ENCODE data around the gene PCGF1.
"Not testable (repeated sequence)": the region's sequence is repeated elsewhere in the genome, so short reads cannot be mapped to it uniquely, and the experiment has no call there.

PCGF1 gene

DNA sequence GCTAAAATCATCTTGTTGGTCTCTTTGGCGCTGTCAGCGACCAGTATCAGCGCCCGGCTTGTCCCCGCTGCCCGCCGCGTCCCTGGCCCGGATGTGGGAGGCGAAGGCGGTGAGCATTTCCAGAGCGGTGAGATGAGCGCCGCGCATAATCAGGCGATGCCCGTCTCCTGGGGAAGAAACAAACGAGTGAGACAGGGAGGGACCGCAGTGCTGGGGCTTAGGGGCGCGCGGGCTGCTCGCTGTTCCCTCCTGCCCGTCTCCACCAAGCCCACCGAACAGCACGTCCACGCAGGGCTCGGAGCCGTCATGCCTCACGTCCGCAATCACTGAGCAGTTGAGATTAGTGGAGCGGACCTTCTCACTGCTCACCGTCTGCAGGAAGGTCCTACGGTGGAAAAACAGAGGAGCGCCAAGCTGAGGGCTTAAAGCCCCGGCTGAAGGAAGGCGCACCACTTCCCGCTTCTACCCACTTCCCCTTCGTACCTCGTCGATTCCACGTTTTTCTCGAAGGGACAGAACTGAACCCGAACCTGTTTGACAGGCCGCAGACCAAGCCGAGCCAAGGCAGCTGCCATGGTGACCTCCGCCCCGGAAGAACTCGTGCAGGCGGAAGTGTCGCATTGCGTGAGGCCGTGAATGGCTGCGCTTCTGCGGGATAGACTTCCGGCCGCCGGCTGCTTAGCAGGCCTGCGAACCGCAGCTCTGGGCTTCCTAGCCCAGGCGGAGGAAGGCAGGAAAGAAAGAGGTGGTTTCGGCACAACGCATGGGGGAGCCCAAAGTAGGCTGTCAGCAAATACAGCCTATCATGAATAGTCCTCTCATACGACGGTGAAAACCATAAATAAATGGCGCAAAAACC, 35.2 kb downstream of the PCGF1 start, which contains the start of gene MRPL53:
TSS of gene MRPL53 (minus strand) at position 595 of the 859 bp plus-strand sequence. CDS start at position 575, 20 bp downstream.
- DNase-seq (ENCODE audit: low read depth), result peak; percentile 92

GRCh38 chr2:74471332-74472065, 36.0 kb downstream of the PCGF1 start:
- DNase-seq (ENCODE audit: low read depth), result no peak

- not testable (repeated sequence) for DNase-seq (ENCODE audit: low read depth)
These were observed 36.8 kb downstream of the PCGF1 start for GRCh38 chr2:74470742-74471141.

- DNase-seq (ENCODE audit: low read depth), result no peak
These were observed 43.1 kb downstream of the PCGF1 start for GRCh38 chr2:74464406-74464805.

DNA sequence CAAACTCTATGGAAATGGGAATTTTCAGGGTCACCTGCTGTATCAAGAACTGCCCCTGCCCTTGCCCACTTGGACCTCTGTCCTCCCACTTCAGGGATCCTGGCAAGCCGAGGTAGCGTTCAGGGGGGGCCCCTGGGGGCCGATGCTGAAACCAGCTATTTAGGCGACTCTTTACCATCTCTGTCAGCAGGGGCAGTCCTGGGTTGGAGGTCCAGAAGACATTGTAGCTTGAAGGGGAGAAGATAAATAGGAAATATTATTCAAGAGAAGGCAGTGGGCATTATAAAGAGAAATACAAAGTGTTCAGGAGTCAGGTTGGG, 44.7 kb downstream of the PCGF1 start:
- no peak for DNase-seq (ENCODE audit: low read depth)

- DNase-seq (ENCODE audit: low read depth), result no peak
These were observed 45.3 kb downstream of the PCGF1 start for GRCh38 chr2:74462054-74462785.

DNA sequence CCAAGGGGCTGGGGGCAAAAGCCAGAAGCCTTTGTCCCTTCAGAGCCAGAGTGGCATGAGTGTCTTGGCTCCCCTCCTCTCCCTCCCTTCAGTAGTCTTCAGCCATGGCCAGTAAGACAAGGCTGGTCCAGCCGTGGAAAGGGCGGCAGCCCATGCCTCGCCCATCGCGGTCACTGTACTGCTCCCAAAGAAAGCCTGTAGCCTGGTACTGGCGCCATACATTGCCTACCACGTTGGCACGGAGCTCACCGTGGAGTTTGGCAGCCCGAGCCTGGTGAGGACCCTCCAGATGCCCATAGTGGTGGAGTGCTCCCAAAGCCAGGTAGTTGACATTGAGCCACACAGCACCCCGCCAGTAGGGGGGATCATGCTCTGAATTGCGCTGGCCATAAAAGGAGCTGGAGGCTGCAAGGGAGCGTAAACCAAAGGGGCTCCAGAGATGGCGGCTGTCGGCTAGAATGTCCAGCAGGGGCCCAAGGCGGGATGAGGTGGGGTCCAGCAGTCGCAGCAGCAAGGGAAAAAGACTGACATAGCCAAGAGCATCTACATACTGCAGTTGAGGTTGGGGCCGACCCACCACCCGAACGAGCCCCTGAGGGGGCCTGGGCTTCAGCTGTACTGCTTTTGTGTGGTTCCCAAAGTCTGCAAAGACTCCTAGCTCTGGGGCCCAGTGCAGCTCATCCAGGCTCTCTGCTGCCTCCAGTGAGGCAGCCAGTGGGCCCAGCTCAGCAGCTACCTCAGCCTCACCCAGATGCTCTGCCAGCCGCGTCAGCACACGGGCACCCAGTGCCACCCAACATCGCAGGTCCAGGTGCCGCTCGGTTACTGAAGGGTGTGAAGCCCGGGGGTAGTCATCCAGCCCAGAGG, 46.1 kb downstream of the PCGF1 start:
- no peak for DNase-seq (ENCODE audit: low read depth)

DNA sequence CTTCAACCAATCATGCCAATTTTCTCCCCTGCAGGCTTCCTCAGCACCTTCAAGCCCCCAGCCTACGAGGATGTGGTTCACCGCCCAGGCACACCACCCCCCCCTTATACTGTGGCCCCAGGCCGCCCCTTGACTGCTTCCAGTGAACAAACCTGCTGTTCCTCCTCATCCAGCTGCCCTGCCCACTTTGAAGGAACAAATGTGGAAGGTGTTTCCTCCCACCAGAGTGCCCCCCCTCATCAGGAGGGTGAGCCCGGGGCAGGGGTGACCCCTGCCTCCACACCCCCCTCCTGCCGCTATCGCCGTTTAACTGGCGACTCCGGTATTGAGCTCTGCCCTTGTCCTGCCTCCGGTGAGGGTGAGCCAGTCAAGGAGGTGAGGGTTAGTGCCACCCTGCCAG, 47.3 kb downstream of the PCGF1 start:
- not testable (repeated sequence) for DNase-seq (ENCODE audit: low read depth)

DNA sequence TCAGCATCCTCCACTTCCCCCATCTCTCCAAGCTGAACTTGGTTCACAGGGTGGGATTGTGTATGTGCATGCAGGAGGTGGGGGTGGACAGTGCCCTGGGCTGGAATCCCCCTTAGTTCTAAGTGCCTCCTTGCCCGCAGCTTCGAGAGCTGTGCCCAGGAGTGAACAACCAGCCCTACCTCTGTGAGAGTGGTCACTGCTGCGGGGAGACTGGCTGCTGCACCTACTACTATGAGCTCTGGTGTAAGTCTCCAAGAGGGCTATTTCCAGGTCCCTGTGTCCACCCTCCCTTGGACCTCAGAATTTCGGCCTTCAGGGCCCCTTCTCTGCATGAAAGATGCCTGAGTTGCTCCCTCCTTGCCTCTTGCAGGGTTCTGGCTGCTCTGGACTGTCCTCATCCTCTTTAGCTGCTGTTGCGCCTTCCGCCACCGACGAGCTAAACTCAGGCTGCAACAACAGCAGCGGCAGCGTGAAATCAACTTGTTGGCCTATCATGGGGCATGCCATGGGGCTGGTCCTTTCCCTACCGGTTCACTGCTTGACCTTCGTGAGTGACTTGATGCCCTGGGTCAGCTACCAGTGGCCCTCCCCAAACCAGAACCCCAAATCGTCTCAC, 47.9 kb downstream of the PCGF1 start:
- DNase-seq (ENCODE audit: low read depth), result not testable (repeated sequence)

DNA sequence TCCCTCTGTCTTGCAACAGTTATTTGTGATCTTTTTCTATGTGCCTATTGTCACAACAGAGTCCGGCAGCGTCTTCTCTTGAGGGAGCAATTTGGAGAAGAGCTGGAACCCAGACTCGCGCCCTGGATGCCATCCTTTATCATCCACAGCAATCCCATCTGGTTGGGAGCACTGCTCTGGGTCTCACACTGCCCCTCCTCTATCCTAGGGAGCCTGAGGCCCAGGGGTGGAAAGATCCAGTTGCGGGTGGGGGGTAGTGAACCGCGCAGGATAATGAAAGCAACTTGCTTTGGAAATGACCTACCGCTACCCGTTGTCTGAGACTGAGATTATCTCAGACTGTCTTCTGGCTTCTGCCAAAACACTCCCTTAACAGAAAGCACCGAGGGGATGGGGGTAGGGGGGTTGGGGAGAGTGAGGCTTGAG, 48.5 kb downstream of the PCGF1 start:
- no peak for DNase-seq (ENCODE audit: low read depth)

GRCh38 chr2:74458132-74458937, 49.2 kb downstream of the PCGF1 start, which contains the start of gene WBP1:
Gene WBP1 (plus strand): TSS chr2:74458438. CDS start chr2:74458603, 165 bp downstream.
- peak; percentile 97 for DNase-seq (ENCODE audit: low read depth)

DNA sequence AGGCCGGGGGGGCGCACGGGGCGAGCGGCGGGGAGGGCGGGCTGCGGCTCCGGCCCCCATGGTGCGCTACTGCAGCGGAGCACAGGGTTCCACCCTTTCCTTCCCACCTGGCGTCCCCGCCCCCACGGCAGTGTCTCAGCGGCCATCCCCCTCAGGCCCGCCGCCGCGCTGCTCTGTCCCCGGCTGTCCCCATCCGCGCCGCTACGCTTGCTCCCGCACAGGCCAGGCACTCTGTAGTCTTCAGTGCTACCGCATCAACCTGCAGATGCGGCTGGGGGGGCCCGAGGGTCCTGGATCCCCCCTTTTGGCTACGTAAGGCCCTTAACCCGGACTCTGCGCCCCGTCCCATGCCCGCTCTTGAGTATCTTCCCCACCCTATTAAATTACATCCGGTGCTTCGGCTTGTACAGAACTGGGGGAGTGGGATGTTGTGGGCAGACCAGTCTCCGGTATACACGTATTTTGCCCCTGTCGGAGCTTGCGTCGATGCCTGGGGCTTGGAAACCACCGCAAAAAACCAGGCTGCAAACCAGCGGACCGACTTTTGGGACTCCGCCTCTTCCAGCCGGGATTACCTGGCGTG, 49.9 kb downstream of the PCGF1 start:
- peak; percentile 63 for DNase-seq (ENCODE audit: low read depth)

GRCh38 chr2:74457129-74457548, 50.4 kb downstream of the PCGF1 start:
- DNase-seq (ENCODE audit: low read depth), result no peak
